Measurements from ENCODE around the gene HTT-AS.
"Not testable (repeated sequence)": the region's sequence is repeated elsewhere in the genome, so short reads cannot be mapped to it uniquely, and the experiment has no call there.

HTT-AS gene

GRCh38 chr4:3074078-3074845 is at the start of gene HTT-AS, which contains the start of gene HTT:
Gene HTT-AS, minus strand, starts transcription at chr4:3074538.
Gene HTT, plus strand, starts transcription at chr4:3074681. Its CDS starts 145 bp downstream, at chr4:3074826.
- DNase-seq (ENCODE audit: low read depth), result peak; percentile 65

- DNase-seq (ENCODE audit: low read depth), result no peak
These were observed 48.9 kb upstream of the HTT-AS start for GRCh38 chr4:3123181-3123671.

GRCh38 chr4:3122081-3122563 is 47.8 kb upstream of the HTT-AS start:
- no peak for DNase-seq (ENCODE audit: low read depth)

- DNase-seq (ENCODE audit: low read depth), result no peak
These were observed 47.3 kb upstream of the HTT-AS start for GRCh38 chr4:3121596-3121995.

- no peak for DNase-seq (ENCODE audit: low read depth)
These were observed 46.8 kb upstream of the HTT-AS start for GRCh38 chr4:3121110-3121509.

GRCh38 chr4:3119464-3119863 is 45.1 kb upstream of the HTT-AS start:
- no peak for DNase-seq (ENCODE audit: low read depth)

- DNase-seq (ENCODE audit: low read depth), result no peak
These were observed 44.0 kb upstream of the HTT-AS start for GRCh38 chr4:3118312-3118711.

- no peak for DNase-seq (ENCODE audit: low read depth)
These were observed 42.6 kb upstream of the HTT-AS start for GRCh38 chr4:3116955-3117354.

- DNase-seq (ENCODE audit: low read depth), result no peak
These were observed 41.4 kb upstream of the HTT-AS start for GRCh38 chr4:3115637-3116270.

- DNase-seq (ENCODE audit: low read depth), result no peak
These were observed 40.0 kb upstream of the HTT-AS start for GRCh38 chr4:3114377-3114776.

GRCh38 chr4:3112609-3113469 is 38.5 kb upstream of the HTT-AS start:
- DNase-seq (ENCODE audit: low read depth), result no peak

- DNase-seq (ENCODE audit: low read depth), result no peak
These were observed 37.9 kb upstream of the HTT-AS start for GRCh38 chr4:3112201-3112600.

- DNase-seq (ENCODE audit: low read depth), result no peak
These were observed 37.1 kb upstream of the HTT-AS start for GRCh38 chr4:3111461-3111860.

- DNase-seq (ENCODE audit: low read depth), result no peak
These were observed 33.9 kb upstream of the HTT-AS start for GRCh38 chr4:3108211-3108610.

GRCh38 chr4:3107691-3108121 is 33.4 kb upstream of the HTT-AS start:
- no peak for DNase-seq (ENCODE audit: low read depth)

- DNase-seq (ENCODE audit: low read depth), result no peak
These were observed 32.9 kb upstream of the HTT-AS start for GRCh38 chr4:3107271-3107670.

GRCh38 chr4:3106339-3107186 is 32.2 kb upstream of the HTT-AS start:
- peak; percentile 67 for DNase-seq (ENCODE audit: low read depth)

GRCh38 chr4:3098346-3098745 is 24.0 kb upstream of the HTT-AS start:
- no peak for DNase-seq (ENCODE audit: low read depth)

GRCh38 chr4:3096202-3096601 is 21.9 kb upstream of the HTT-AS start:
- DNase-seq (ENCODE audit: low read depth), result no peak

GRCh38 chr4:3094701-3095100 is 20.4 kb upstream of the HTT-AS start:
- not testable (repeated sequence) for DNase-seq (ENCODE audit: low read depth)

GRCh38 chr4:3091464-3091863 is 17.1 kb upstream of the HTT-AS start:
- DNase-seq (ENCODE audit: low read depth), result no peak

All from non-pigmented ciliary epithelial cell (primary cell).